Measurements from ENCODE around the gene ITSN1.

DNA sequence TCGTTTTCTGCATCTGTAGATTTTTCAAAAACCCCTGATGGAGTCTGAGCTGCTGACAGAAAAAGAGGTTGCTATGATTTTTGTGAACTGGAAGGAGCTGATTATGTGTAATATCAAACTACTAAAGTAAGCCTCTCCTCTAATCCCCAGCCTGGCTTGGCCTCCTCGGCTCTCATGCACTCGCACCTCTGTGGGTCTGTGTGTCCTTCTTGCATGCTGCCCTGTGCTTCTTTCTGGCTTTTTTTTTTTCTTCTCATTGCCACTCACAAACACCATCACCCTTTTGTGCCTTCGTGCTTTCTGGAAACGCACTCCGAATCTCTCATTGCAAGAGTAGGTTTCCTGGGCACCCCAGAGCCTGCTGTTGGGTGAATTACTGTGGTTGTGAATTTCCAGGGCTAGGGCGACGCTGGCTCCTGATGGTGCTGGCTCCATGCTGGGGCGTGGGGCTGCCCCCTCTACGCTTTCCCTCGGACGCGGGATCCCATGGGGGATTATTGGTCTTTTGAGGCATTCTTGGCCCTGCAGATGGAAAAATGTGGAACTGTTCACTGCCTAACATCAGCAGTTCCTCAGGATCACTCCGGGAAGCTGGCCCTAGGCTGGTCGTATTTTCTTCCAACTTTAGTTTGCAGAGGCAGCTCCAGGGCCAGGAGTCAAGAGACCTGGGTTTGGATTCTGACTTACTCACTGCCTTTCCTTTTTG, 216.5 kb downstream of the ITSN1 start:
- no peak for TF ChIP-seq POLR2AphosphoS5 (IDR thresholded peaks at IDR 0.05; ENCODE audit: low read depth, low read length)
- TF ChIP-seq, protein P1, sequence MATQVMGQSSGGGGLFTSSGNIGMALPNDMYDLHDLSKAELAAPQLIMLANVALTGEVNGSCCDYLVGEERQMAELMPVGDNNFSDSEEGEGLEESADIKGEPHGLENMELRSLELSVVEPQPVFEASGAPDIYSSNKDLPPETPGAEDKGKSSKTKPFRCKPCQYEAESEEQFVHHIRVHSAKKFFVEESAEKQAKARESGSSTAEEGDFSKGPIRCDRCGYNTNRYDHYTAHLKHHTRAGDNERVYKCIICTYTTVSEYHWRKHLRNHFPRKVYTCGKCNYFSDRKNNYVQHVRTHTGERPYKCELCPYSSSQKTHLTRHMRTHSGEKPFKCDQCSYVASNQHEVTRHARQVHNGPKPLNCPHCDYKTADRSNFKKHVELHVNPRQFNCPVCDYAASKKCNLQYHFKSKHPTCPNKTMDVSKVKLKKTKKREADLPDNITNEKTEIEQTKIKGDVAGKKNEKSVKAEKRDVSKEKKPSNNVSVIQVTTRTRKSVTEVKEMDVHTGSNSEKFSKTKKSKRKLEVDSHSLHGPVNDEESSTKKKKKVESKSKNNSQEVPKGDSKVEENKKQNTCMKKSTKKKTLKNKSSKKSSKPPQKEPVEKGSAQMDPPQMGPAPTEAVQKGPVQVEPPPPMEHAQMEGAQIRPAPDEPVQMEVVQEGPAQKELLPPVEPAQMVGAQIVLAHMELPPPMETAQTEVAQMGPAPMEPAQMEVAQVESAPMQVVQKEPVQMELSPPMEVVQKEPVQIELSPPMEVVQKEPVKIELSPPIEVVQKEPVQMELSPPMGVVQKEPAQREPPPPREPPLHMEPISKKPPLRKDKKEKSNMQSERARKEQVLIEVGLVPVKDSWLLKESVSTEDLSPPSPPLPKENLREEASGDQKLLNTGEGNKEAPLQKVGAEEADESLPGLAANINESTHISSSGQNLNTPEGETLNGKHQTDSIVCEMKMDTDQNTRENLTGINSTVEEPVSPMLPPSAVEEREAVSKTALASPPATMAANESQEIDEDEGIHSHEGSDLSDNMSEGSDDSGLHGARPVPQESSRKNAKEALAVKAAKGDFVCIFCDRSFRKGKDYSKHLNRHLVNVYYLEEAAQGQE (IDR thresholded peaks at IDR 0.05; ENCODE audit: insufficient read depth in 1 of 2, low read depth in 2 of 2, low read length in 2 of 2) = no peak

Measured in PFSK-1 (cell line).